Neural crest cell (in vitro differentiated cells): Measurements from ENCODE around the gene MOB3C. TPM values are rescaled to one million over a fixed set of nuclear protein-coding genes. Genes with fewer than 3 reads are reported as not detected.

Experiments used
- DNase-seq: peaks from one replicate; pipeline ENCODE4 v3.0.0; 2021; ENCODE audit warnings: low read depth, mixed read lengths, low spot score
- H3K27ac Mint-ChIP-seq: one replicate; pipeline ENCODE4 v1.8.0; 2021; ENCODE audit warnings: mild to moderate bottlenecking, mixed read lengths; ENCODE audit not compliant: unreplicated experiment
- H3K27me3 Mint-ChIP-seq: 2 replicates; pipeline ENCODE4 v1.8.0; 2021; ENCODE audit warnings: low read depth, mild to moderate bottlenecking, mixed read lengths
- H3K36me3 Mint-ChIP-seq: 2 replicates; pipeline ENCODE4 v1.8.0; 2021; ENCODE audit warnings: low read depth, mild to moderate bottlenecking, mixed read lengths
- H3K4me1 Mint-ChIP-seq: 2 replicates; pipeline ENCODE4 v1.8.0; 2021; ENCODE audit warnings: mixed read lengths
- H3K4me3 Mint-ChIP-seq: one replicate; pipeline ENCODE4 v1.8.0; 2021; ENCODE audit warnings: mild to moderate bottlenecking, mixed read lengths
- H3K9me3 Mint-ChIP-seq: 2 replicates; pipeline ENCODE4 v1.8.0; 2021; ENCODE audit warnings: mixed read lengths
- total RNA-seq: library from RNA; stranded (reverse); gene quantifications from 2 replicates; pipeline ENCODE4 v1.2.1, GENCODE V29; 2021
- TF ChIP-seq, protein P1 (sequence below): fragments of 200-600 bp; sonication (generic); conservative IDR thresholded peaks from 2 replicates; pipeline ENCODE4 v1.5.0; 2021; ENCODE audit warnings: antibody characterized with exemption, mild to moderate bottlenecking

Gene MOB3C
- total RNA-seq, 1 donor from 2014 or later = 4.1 TPM

DNA sequence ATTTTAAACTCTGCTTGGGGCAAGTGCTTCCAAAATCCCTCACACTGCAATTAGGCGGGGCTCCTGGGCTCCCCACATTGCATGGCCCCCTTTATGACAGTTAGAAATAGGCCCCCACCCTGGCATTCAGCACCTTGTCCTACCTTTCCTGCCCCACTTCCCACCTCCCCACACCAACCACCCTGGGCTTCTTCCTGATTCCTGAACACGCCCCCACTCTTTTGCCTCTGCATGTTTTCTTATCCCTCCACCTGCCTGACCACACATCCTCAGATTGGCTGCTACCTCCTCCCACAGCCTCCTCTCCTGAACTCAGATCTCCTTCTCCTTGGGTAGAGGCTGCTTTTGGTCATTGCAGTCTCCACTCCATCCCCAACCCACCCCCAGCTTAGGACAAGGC, 1.5 kb downstream of the MOB3C start:
- H3K27ac Mint-ChIP-seq = no peak overlapping the region
- DNase-seq = no peak
- H3K36me3 Mint-ChIP-seq = no peaks in the 10 kb centered on the region
- peaks cover 4% of the 10 kb centered on the region for H3K27me3 Mint-ChIP-seq
- no peaks in the 10 kb centered on the region for H3K9me3 Mint-ChIP-seq
- peak overlapping the region; percentile 91 for H3K4me3 Mint-ChIP-seq
- TF ChIP-seq, protein P1, sequence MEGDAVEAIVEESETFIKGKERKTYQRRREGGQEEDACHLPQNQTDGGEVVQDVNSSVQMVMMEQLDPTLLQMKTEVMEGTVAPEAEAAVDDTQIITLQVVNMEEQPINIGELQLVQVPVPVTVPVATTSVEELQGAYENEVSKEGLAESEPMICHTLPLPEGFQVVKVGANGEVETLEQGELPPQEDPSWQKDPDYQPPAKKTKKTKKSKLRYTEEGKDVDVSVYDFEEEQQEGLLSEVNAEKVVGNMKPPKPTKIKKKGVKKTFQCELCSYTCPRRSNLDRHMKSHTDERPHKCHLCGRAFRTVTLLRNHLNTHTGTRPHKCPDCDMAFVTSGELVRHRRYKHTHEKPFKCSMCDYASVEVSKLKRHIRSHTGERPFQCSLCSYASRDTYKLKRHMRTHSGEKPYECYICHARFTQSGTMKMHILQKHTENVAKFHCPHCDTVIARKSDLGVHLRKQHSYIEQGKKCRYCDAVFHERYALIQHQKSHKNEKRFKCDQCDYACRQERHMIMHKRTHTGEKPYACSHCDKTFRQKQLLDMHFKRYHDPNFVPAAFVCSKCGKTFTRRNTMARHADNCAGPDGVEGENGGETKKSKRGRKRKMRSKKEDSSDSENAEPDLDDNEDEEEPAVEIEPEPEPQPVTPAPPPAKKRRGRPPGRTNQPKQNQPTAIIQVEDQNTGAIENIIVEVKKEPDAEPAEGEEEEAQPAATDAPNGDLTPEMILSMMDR = no peak
- peaks cover 29% of the 10 kb centered on the region for H3K4me1 Mint-ChIP-seq

DNA sequence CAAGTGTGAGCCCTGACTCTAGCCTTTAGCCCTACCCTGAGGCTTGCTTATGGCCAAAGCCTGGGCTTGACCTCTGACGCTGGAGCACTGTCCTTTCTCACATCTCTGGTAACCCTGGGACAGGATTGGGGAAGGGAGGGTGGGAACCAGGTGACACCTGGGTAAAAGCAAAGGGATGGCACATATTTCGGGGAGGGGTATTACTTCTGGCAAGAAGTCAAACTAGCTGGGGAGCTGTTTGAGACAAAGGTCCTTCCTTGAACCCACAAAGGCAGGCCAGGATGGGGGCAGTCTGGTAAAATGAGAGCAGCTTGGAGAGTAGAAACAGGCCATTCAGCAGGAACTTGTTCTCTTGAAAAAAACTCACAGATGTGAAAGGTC, 2.0 kb downstream of the MOB3C start:
- H3K9me3 Mint-ChIP-seq = no peaks in the 10 kb centered on the region
- H3K36me3 Mint-ChIP-seq = no peaks in the 10 kb centered on the region
- H3K27ac Mint-ChIP-seq = no peak overlapping the region
- peaks cover 4% of the 10 kb centered on the region for H3K27me3 Mint-ChIP-seq
- peaks cover 29% of the 10 kb centered on the region for H3K4me1 Mint-ChIP-seq
- peak overlapping the region; percentile 91 for H3K4me3 Mint-ChIP-seq
- TF ChIP-seq, protein P1 = no peak
- no peak for DNase-seq

DNA sequence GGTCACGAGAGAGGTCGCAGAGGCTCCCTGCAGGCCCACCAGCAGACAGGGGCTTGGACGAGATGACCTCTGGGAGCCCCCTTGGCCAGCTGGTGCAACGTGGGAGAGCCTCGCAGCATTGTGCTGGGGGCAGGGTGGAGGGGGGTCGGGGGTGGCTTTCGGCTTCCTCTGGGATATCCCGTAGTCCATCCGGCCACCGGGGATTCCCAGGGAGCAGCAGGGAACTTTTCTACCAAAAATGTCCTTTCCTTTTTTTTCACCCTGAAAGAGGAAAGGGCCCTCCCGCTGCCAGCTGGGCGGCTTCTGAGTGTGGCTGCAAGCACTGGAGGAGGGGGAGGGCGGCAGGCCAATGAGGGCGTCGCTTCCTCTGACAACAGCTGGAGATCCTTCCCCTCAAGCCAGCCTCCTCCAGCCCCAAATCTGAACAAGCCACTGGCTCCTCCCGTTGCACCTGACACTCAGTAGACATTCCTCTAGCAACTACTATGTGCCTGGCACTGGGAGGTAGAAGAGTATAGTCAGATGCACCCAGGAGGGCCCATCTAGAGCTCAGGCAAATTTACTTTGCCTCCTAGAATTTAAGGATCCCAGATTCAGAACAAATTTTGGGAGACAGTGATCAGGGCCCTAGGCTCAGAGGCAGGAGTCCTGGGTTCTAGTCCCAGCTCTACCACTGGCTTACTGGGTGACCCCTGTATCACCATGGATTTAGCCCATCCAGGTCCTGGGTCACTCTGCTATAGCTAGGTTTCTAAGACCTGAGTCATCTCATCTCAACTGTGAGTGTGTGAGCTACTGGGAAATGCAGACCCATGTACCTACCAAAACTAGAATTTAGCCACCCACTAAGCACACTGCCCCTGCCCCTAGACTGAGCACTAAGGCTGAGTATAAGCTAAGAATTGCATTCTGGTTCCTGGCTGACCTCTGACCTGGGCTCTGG, 2.7 kb downstream of the MOB3C start:
- Mint-ChIP-seq H3K27ac (no peak overlapping the region), H3K27me3 (peaks cover 4% of the 10 kb centered on the region), H3K9me3 (no peaks in the 10 kb centered on the region), H3K36me3 (no peaks in the 10 kb centered on the region), H3K4me3 (peak overlapping the region; percentile 64), H3K4me1 (peaks cover 29% of the 10 kb centered on the region)
- DNase-seq = peak; percentile 44
- TF ChIP-seq, protein P1 = no peak

DNA sequence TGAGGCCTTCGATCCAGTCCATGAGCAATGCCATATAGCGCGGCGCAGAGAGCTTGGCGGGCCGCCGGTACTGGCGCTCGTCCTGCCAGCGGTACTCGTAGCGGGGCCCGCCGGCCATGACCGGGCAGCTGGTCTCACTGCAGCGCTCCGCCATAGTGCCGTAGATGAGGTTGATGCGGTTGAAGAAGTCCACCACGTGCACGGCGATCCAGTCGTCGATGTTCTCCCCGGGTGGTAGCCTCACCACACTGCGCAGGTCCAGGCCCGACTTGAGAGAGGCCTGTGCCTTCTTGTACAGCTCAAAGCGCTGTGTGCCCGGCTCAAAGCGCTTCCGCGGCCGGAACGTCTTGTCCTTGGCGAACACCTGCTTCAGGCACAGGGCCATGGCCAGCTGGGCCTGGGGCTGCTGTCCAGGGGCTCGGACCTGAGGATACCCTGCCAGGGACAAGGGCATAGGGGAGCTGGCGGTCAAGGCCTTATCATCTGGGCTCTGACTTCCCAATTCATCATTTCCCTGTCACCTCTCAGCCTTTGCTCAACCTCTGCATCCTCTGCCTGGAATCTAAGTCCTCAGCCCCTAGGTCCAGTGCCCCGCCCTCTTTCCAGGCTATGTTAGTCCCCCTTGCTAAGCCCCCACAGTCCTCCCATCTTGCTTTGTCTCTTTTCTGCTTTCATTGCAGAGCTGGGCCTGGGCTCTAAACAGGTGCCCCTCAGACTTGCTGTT, 3.5 kb downstream of the MOB3C start:
- TF ChIP-seq, protein P1 = no peak
- Mint-ChIP-seq H3K27ac (peak overlapping the region; percentile 67), H3K4me1 (peaks cover 29% of the 10 kb centered on the region)

DNA sequence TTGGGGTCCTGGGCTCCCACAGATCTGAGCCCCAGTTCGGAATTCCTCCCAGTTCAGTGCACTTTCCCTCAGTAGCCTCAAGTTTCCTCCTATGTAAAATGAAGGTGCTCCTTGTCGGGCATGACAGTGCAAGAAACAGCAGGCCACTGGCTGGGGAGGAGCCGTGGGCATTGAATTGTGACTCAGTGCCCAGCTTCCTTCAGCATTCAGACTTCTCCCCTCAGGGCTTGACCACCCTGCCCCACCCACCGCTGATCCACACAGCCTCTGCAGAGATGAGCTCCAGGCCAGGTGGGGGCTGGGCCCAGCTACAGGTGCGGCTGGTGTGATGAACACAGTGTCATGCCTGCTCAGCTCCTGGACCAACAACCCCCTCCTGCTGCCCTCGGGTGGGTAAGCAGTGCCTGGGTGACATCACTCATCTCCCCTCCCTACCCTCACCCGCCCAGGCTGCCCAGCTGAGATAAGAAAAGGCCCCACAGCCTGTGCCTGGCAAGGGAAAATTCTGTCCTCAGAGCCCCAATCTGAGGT, 4.9 kb downstream of the MOB3C start:
- H3K36me3 Mint-ChIP-seq = no peaks in the 10 kb centered on the region
- no peak overlapping the region for H3K27ac Mint-ChIP-seq
- no peak for DNase-seq
- TF ChIP-seq, protein P1 = no peak
- H3K4me1 Mint-ChIP-seq = peaks cover 18% of the 10 kb centered on the region
- H3K4me3 Mint-ChIP-seq = no peak overlapping the region
- H3K27me3 Mint-ChIP-seq = no peaks in the 10 kb centered on the region
- no peaks in the 10 kb centered on the region for H3K9me3 Mint-ChIP-seq

More for the DNA sequence above, 3.5 kb downstream of the MOB3C start:
- Mint-ChIP-seq H3K4me3 (peak overlapping the region; percentile 64), H3K36me3 (no peaks in the 10 kb centered on the region), H3K9me3 (no peaks in the 10 kb centered on the region), H3K27me3 (peaks cover 4% of the 10 kb centered on the region)
- no peak for DNase-seq
